ENCODE results near the gene MEPCE.
A peak's percentile ranks its signal among the peaks of the same experiment; 100 is the strongest.
"Not testable (repeated sequence)": the region's sequence is repeated elsewhere in the genome, so short reads cannot be mapped to it uniquely, and the experiment has no call there.

Gene MEPCE

GRCh38 chr7:100438172-100438571, 8.5 kb downstream of the MEPCE start:
- POLR2A ChIA-PET = interaction anchor here (0.6 to 2.5 kb wide), 3 partner anchors 9 to 148 kb away, joined by 3 to 36 read pairs (median 4); partner anchors contain the start of genes FBXO24, LRCH4, MEPCE and ZCWPW1
- TF ChIP-seq ZFP69B (tag by site-specific recombination; IDR thresholded peaks at IDR 0.05) (no peak), ZFP41 (tag by site-specific recombination; IDR thresholded peaks at IDR 0.05; ENCODE audit: borderline replicate concordance) (no peak), KLF16 (tag by site-specific recombination; IDR thresholded peaks at IDR 0.05) (no peak), ZNF692 (tag by site-specific recombination; IDR thresholded peaks at IDR 0.05) (no peak), ZNF549 (tag by site-specific recombination; IDR thresholded peaks at IDR 0.05) (no peak), ZNF174 (tag by site-specific recombination; IDR thresholded peaks at IDR 0.05) (no peak), ZNF621 (tag by site-specific recombination; IDR thresholded peaks at IDR 0.05) (no peak), ZSCAN16 (tag by site-specific recombination; IDR thresholded peaks at IDR 0.05) (no peak), KLF8 (tag by site-specific recombination; IDR thresholded peaks at IDR 0.05) (no peak), ZNF629 (tag by site-specific recombination; IDR thresholded peaks at IDR 0.05) (no peak), IKZF3 (tag by site-specific recombination; IDR thresholded peaks at IDR 0.05) (no peak), ZNF580 (tag by site-specific recombination; IDR thresholded peaks at IDR 0.05) (no peak), BCL11A (tag by site-specific recombination; IDR thresholded peaks at IDR 0.05; ENCODE audit: low read depth) (no peak), ZNF248 (tag by site-specific recombination; IDR thresholded peaks at IDR 0.05) (no peak)
- TF ChIP-seq, protein P1, sequence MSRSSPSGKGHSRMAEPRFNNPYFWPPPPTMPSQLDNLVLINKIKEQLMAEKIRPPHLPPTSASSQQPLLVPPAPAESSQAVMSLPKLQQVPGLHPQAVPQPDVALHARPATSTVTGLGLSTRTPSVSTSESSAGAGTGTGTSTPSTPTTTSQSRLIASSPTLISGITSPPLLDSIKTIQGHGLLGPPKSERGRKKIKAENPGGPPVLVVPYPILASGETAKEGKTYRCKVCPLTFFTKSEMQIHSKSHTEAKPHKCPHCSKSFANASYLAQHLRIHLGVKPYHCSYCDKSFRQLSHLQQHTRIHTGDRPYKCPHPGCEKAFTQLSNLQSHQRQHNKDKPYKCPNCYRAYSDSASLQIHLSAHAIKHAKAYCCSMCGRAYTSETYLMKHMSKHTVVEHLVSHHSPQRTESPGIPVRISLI (tag by site-specific recombination; IDR thresholded peaks at IDR 0.05) = no peak
- TF ChIP-seq, protein P2, sequence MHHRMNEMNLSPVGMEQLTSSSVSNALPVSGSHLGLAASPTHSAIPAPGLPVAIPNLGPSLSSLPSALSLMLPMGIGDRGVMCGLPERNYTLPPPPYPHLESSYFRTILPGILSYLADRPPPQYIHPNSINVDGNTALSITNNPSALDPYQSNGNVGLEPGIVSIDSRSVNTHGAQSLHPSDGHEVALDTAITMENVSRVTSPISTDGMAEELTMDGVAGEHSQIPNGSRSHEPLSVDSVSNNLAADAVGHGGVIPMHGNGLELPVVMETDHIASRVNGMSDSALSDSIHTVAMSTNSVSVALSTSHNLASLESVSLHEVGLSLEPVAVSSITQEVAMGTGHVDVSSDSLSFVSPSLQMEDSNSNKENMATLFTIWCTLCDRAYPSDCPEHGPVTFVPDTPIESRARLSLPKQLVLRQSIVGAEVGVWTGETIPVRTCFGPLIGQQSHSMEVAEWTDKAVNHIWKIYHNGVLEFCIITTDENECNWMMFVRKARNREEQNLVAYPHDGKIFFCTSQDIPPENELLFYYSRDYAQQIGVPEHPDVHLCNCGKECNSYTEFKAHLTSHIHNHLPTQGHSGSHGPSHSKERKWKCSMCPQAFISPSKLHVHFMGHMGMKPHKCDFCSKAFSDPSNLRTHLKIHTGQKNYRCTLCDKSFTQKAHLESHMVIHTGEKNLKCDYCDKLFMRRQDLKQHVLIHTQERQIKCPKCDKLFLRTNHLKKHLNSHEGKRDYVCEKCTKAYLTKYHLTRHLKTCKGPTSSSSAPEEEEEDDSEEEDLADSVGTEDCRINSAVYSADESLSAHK (tag by site-specific recombination; IDR thresholded peaks at IDR 0.05) = no peak

GRCh38 chr7:100438731-100439130, 9.1 kb downstream of the MEPCE start:
- peaks cover 4 to 15% of the 10 kb centered on the region in 2 experiments; a peak in 2 of 3 replicates for H3K36me3 ChIP-seq (ENCODE audit: control insufficient read depth in 2 of 2, insufficient read depth in 1 of 2, low read length in 2 of 2)
- not testable (repeated sequence) for H3K4me3 ChIP-seq (ENCODE audit: low read depth, low read length); H3K9me3 ChIP-seq (ENCODE audit: control insufficient read depth, insufficient read depth, low read depth, low read length); H3K27ac ChIP-seq (ENCODE audit: extremely low read depth, low read depth, low read length); H3K4me1 ChIP-seq (ENCODE audit: control insufficient read depth, insufficient read depth, low read length)
- ChIA-PET CTCF (interaction anchor here (0.7 kb wide), 1 partner anchor 18 kb away, joined by 3 read pairs; no protein-coding TSS in a partner anchor), POLR2A (interaction anchor here (0.6 kb wide), 1 partner anchor 12 kb away, joined by 4 read pairs; no protein-coding TSS in a partner anchor)

More at GRCh38 chr7:100438172-100438571, 8.5 kb downstream of the MEPCE start:
- H3K9me3 ChIP-seq (ENCODE audit: control insufficient read depth, insufficient read depth, low read depth, low read length) = no peaks in the 10 kb centered on the region
- H3K4me1 ChIP-seq (ENCODE audit: control insufficient read depth, insufficient read depth, low read length) = no peaks in the 10 kb centered on the region; the same call in 1 of the 2 replicates
- CTCF ChIA-PET = interaction anchor here (0.6 to 2.0 kb wide), 3 partner anchors 12 to 44 kb away, joined by 3 to 10 read pairs (median 3); no protein-coding TSS in a partner anchor
- H3K4me3 ChIP-seq (ENCODE audit: low read depth, low read length) = no peak overlapping the region
- no peak overlapping the region for H3K27ac ChIP-seq (ENCODE audit: extremely low read depth, low read depth, low read length)
- peaks cover 4 to 20% of the 10 kb centered on the region in 2 experiments; a peak in 2 of 3 replicates for H3K36me3 ChIP-seq (ENCODE audit: control insufficient read depth in 2 of 2, insufficient read depth in 1 of 2, low read length in 2 of 2)

DNA sequence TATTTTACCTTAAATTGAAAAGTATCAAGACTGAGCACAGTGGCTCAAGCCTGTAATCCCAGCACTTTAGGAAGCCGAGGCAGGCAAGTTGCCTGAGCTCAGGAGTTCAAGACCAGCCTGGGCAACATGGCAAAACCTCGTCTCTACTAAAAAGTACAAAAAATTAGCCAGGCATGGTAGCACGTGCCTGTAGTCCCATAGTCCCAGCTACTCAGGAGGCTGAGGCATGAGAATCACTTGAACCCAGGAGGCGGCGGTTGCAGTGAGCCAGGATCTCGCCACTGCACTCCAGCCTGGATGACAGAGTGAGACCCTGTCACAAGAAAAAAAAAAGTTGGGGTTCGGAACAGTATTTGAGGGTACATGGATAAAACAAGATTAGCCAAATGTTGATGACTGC, 9.6 kb downstream of the MEPCE start:
- H3K4me1 ChIP-seq (ENCODE audit: control insufficient read depth, insufficient read depth, low read length); POLR2A ChIA-PET; H3K9me3 ChIP-seq (ENCODE audit: control insufficient read depth, insufficient read depth, low read depth, low read length); H3K27ac ChIP-seq (ENCODE audit: extremely low read depth, low read depth, low read length); CTCF ChIA-PET; H3K4me3 ChIP-seq (ENCODE audit: low read depth, low read length); H3K36me3 ChIP-seq (ENCODE audit: control insufficient read depth in 2 of 2, insufficient read depth in 1 of 2, low read length in 2 of 2): not testable (repeated sequence)
- TF ChIP-seq ZNF433 (tag by site-specific recombination; IDR thresholded peaks at IDR 0.05; ENCODE audit: low read depth) = 0 out of 2 replicates have a peak, but pooled peaks have one; percentile 3

Measured in HEK293 (cell line).